ENCODE measurements around the gene IFT22.
A peak's percentile ranks its signal among the peaks of the same experiment; 100 is the strongest.

The IFT22 gene

GRCh38 chr7:101321491-101322401 is at the start of gene IFT22:
TSS of gene IFT22 (minus strand) at chr7:101321812. CDS start at chr7:101321709, 103 bp downstream.
- ChIA-PET CTCF (interaction anchor here (0.6 to 1.4 kb wide), 6 partner anchors 13 to 64 kb away, joined by 3 to 5 read pairs (median 4); no protein-coding TSS in a partner anchor), POLR2A (interaction anchor here (0.6 to 2.0 kb wide), 30 partner anchors 9 to 273 kb away, joined by 3 to 7 read pairs (median 4); partner anchors contain the start of gene COL26A1)
- TF ChIP-seq L3MBTL2 (conservative IDR thresholded peaks at IDR 0.05) (0 out of 2 replicates have a peak, but pooled peaks have one; percentile 4), ELF4 (IDR thresholded peaks at IDR 0.05) (no peak), TARDBP (IDR thresholded peaks at IDR 0.05) (no peak)
- peak; percentile 91 for DNase-seq (ENCODE audit: extremely low spot score)

- ChIA-PET CTCF (interaction anchor here (0.7 kb wide), 1 partner anchor 25 kb away, joined by 3 read pairs; no protein-coding TSS in a partner anchor), POLR2A (no interaction called here)
- DNase-seq (ENCODE audit: extremely low spot score): no peak
- TF ChIP-seq ARNT (IDR thresholded peaks at IDR 0.05) (no peak), FOXA1 (IDR thresholded peaks at IDR 0.05) (no peak), FOXM1 (IDR thresholded peaks at IDR 0.05; ENCODE audit: borderline replicate concordance) (no peak), SP1 (IDR thresholded peaks at IDR 0.05) (no peak), BHLHE40 (IDR thresholded peaks at IDR 0.05; ENCODE audit: borderline replicate concordance) (no peak), ZNF384 (IDR thresholded peaks at IDR 0.05) (no peak), TARDBP (IDR thresholded peaks at IDR 0.05) (no peak), LEF1 (IDR thresholded peaks at IDR 0.05; ENCODE audit: borderline replicate concordance) (no peak), HDGF (IDR thresholded peaks at IDR 0.05; ENCODE audit: borderline replicate concordance) (no peak), ELF4 (IDR thresholded peaks at IDR 0.05) (no peak), L3MBTL2 (conservative IDR thresholded peaks at IDR 0.05) (no peak), CTBP1 (IDR thresholded peaks at IDR 0.05; ENCODE audit: borderline replicate concordance) (no peak), SUZ12 (IDR thresholded peaks at IDR 0.05) (no peak), FOXK2 (IDR thresholded peaks at IDR 0.05) (no peak), NFRKB (IDR thresholded peaks at IDR 0.05) (no peak)
- TF ChIP-seq, protein P1, sequence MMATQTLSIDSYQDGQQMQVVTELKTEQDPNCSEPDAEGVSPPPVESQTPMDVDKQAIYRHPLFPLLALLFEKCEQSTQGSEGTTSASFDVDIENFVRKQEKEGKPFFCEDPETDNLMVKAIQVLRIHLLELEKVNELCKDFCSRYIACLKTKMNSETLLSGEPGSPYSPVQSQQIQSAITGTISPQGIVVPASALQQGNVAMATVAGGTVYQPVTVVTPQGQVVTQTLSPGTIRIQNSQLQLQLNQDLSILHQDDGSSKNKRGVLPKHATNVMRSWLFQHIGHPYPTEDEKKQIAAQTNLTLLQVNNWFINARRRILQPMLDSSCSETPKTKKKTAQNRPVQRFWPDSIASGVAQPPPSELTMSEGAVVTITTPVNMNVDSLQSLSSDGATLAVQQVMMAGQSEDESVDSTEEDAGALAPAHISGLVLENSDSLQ (IDR thresholded peaks at IDR 0.05): no peak
Observed at GRCh38 chr7:101370836-101371235, 49.2 kb upstream of the IFT22 start.

DNA sequence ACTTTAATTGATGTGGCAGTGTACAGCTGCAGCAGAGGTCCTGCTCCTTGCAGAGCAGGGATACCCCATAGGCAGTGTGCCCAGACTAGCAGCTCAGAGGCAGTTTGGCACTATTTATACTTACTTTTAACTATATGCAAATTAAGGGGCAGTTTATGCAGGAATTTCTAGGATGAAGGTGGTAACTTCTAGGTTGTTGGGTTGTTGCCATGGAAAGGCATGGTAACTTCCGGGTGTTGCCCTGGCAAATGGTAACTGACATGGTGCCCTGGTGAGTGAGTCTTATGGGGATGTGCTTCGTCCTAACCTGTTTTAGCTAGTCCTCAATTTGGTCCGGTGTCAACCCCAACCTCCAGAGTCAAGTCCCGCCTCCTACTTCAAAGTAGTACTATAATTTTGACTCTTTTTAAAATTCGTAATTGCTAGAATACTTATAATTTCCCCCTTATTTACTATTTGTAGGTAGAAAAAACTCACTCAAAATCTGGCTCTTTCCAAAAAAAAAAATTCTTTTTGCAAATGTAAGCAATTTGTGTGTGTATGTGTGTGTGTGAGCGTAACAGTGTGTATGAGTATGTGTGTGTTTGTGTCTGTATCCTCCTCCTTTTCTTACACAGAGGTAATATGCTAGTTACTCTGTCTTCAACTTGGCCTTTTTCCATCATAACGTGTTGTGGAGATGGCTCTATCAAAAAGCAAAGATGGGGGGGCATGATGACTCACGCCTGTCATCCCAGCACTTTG is 47.0 kb upstream of the IFT22 start:
- TF ChIP-seq FOXM1 (IDR thresholded peaks at IDR 0.05; ENCODE audit: borderline replicate concordance) (no peak), ELF4 (IDR thresholded peaks at IDR 0.05) (no peak), CTBP1 (IDR thresholded peaks at IDR 0.05; ENCODE audit: borderline replicate concordance) (no peak), L3MBTL2 (conservative IDR thresholded peaks at IDR 0.05) (no peak), BHLHE40 (IDR thresholded peaks at IDR 0.05; ENCODE audit: borderline replicate concordance) (no peak), LEF1 (IDR thresholded peaks at IDR 0.05; ENCODE audit: borderline replicate concordance) (no peak), SUZ12 (IDR thresholded peaks at IDR 0.05) (no peak), HDGF (IDR thresholded peaks at IDR 0.05; ENCODE audit: borderline replicate concordance) (no peak), SP1 (IDR thresholded peaks at IDR 0.05) (no peak), ZNF384 (IDR thresholded peaks at IDR 0.05) (no peak), ARNT (IDR thresholded peaks at IDR 0.05) (no peak), NFRKB (IDR thresholded peaks at IDR 0.05) (no peak), FOXK2 (IDR thresholded peaks at IDR 0.05) (no peak), FOXA1 (IDR thresholded peaks at IDR 0.05) (no peak), TARDBP (IDR thresholded peaks at IDR 0.05) (no peak)
- TF ChIP-seq, protein P1 (IDR thresholded peaks at IDR 0.05): no peak
- CTCF ChIA-PET: interaction anchor here (0.6 kb wide), 1 partner anchor 110 kb away, joined by 3 read pairs; no protein-coding TSS in a partner anchor
- POLR2A ChIA-PET: no interaction called here
- no peak for DNase-seq (ENCODE audit: extremely low spot score)

- no peak for DNase-seq (ENCODE audit: extremely low spot score)
- ChIA-PET POLR2A (no interaction called here), CTCF (no interaction called here)
- TF ChIP-seq SUZ12 (IDR thresholded peaks at IDR 0.05): no peak
- no peak for TF ChIP-seq LEF1 (IDR thresholded peaks at IDR 0.05; ENCODE audit: borderline replicate concordance)
- TF ChIP-seq FOXK2 (IDR thresholded peaks at IDR 0.05): no peak
- no peak for TF ChIP-seq L3MBTL2 (conservative IDR thresholded peaks at IDR 0.05)
- TF ChIP-seq ARNT (IDR thresholded peaks at IDR 0.05): no peak
- no peak for TF ChIP-seq TARDBP (IDR thresholded peaks at IDR 0.05)
- no peak for TF ChIP-seq FOXA1 (IDR thresholded peaks at IDR 0.05)
- TF ChIP-seq ELF4 (IDR thresholded peaks at IDR 0.05): no peak
- no peak for TF ChIP-seq CTBP1 (IDR thresholded peaks at IDR 0.05; ENCODE audit: borderline replicate concordance)
- no peak for TF ChIP-seq HDGF (IDR thresholded peaks at IDR 0.05; ENCODE audit: borderline replicate concordance)
- TF ChIP-seq, protein P1 (IDR thresholded peaks at IDR 0.05): no peak
- TF ChIP-seq SP1 (IDR thresholded peaks at IDR 0.05): no peak
- TF ChIP-seq ZNF384 (IDR thresholded peaks at IDR 0.05): no peak
- no peak for TF ChIP-seq BHLHE40 (IDR thresholded peaks at IDR 0.05; ENCODE audit: borderline replicate concordance)
- TF ChIP-seq FOXM1 (IDR thresholded peaks at IDR 0.05; ENCODE audit: borderline replicate concordance): no peak
- TF ChIP-seq NFRKB (IDR thresholded peaks at IDR 0.05): no peak
Observed at GRCh38 chr7:101367676-101368075, 46.1 kb upstream of the IFT22 start.

DNA sequence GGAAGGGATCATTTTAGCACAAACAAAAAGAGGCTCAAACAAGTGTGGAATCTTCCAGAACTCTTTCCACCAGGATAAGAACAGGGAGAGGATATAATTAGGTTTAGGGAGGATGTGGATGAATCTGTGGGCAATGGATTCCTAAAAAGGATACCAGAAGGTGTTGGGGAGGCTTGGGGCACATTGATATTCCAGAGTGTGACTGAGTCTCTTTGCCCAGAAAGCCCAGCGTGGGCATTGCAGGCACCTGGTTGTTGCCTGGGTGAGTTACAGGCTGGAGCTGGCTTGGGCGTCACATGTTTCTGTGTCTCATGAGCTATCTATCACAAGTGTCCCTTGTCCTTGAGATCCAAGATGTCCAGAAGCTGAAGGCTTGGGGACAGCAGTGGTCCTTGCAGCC is 44.3 kb upstream of the IFT22 start:
- no peak for DNase-seq (ENCODE audit: extremely low spot score)
- ChIA-PET CTCF (interaction anchor here (2.5 kb wide), 1 partner anchor 45 kb away, joined by 8 read pairs; no protein-coding TSS in a partner anchor), POLR2A (no interaction called here)
- TF ChIP-seq, protein P1 (IDR thresholded peaks at IDR 0.05): no peak
- TF ChIP-seq TARDBP (IDR thresholded peaks at IDR 0.05) (no peak), HDGF (IDR thresholded peaks at IDR 0.05; ENCODE audit: borderline replicate concordance) (no peak), SUZ12 (IDR thresholded peaks at IDR 0.05) (no peak), LEF1 (IDR thresholded peaks at IDR 0.05; ENCODE audit: borderline replicate concordance) (no peak), NFRKB (IDR thresholded peaks at IDR 0.05) (no peak), L3MBTL2 (conservative IDR thresholded peaks at IDR 0.05) (no peak), FOXA1 (IDR thresholded peaks at IDR 0.05) (no peak), BHLHE40 (IDR thresholded peaks at IDR 0.05; ENCODE audit: borderline replicate concordance) (no peak), ZNF384 (IDR thresholded peaks at IDR 0.05) (no peak), FOXK2 (IDR thresholded peaks at IDR 0.05) (no peak), ARNT (IDR thresholded peaks at IDR 0.05) (no peak), CTBP1 (IDR thresholded peaks at IDR 0.05; ENCODE audit: borderline replicate concordance) (no peak), SP1 (IDR thresholded peaks at IDR 0.05) (no peak)

Data from HEK293T (cell line).